Lower leg skin (tissue), 4 donors: Measurements from ENCODE around the gene PTRHD1. TPM values are rescaled to one million over a fixed set of nuclear protein-coding genes. Genes with fewer than 3 reads are reported as not detected.

ENCODE experiments used
- DNase-seq, 2 donors: peaks; one replicate each; pipeline ENCODE4 v3.0.0-alpha.2; 2019; ENCODE audit warnings: low spot score in 2 of 2
- H3K4me3 ChIP-seq: fragments of 200-600 bp; sonication (generic); 2 replicates; pipeline ENCODE4 v1.5.1; 2017; ENCODE audit warnings: mild to moderate bottlenecking, low read depth; ENCODE audit not compliant: poor library complexity, severe bottlenecking
- CTCF ChIP-seq, 3 donors: fragments of 450-650 bp; IDR thresholded peaks; one replicate each; pipeline ENCODE4 v1.5.1; 2016; ENCODE audit warnings: antibody characterized with exemption in 3 of 3, mild to moderate bottlenecking in 3 of 3, moderate library complexity in 2 of 3
- POLR2A ChIP-seq, 2 donors: fragments of 450-650 bp; IDR thresholded peaks; one replicate each; pipeline ENCODE4 v1.6.1; 2016 to 2017; ENCODE audit warnings: antibody characterized with exemption in 2 of 2, mild to moderate bottlenecking in 1 of 2, moderate library complexity in 1 of 2
- WGBS, 2 donors: methylation state at CpG; one replicate each; pipeline ENCODE4 v1.1.5; 2018; 5-methylcytosine and 5-hydroxymethylcytosine counted together
- intact Hi-C: fragments of 100-400 bp; cut with DNase I; formaldehyde crosslinking; loops from one replicate; pipeline ENCODE4 v1.15.0; 2023; ENCODE audit warnings: low total_unique reads
- total RNA-seq, 4 donors: library from RNA; depleted of rRNA; stranded (reverse); fragments of >200 nt; gene quantifications; one replicate each; pipeline ENCODE4 v1.1.0, GENCODE V29; 2016

Gene PTRHD1
- total RNA-seq, 4 donors from 2014 or later: 13.6 to 39.7 (median 30.2) TPM

GRCh38 chr2:24834733-24835395 lies 41.7 kb upstream of the PTRHD1 start:
- TF ChIP-seq POLR2A (IDR thresholded peaks at IDR 0.05): no peak
- 89 to 95% methylated on average over 19 to 20 of the region's 20 CpGs for WGBS, 2 donors
- intact Hi-C loops: no loop called here
- no peak for DNase-seq
- H3K4me3 ChIP-seq: no peak overlapping the region

GRCh38 chr2:24833821-24834732 lies 40.9 kb upstream of the PTRHD1 start:
- TF ChIP-seq CTCF (IDR thresholded peaks at IDR 0.05) (no peak), POLR2A (IDR thresholded peaks at IDR 0.05) (no peak)
- no peak for DNase-seq
- no peak overlapping the region for H3K4me3 ChIP-seq
- WGBS, 2 donors: 89 to 95% methylated on average over 30 to 31 of the region's 32 CpGs
- intact Hi-C loops: no loop called here

- TF ChIP-seq POLR2A (IDR thresholded peaks at IDR 0.05) (no peak), CTCF (IDR thresholded peaks at IDR 0.05) (no peak)
- H3K4me3 ChIP-seq: no peak overlapping the region
- intact Hi-C loops: no loop called here
- WGBS, 2 donors: 92 to 93% methylated on average over 22 of the region's 22 CpGs
- no peak for DNase-seq
Observed at GRCh38 chr2:24832931-24833701, 39.9 kb upstream of the PTRHD1 start.

GRCh38 chr2:24832521-24832920 lies 39.3 kb upstream of the PTRHD1 start:
- TF ChIP-seq CTCF (IDR thresholded peaks at IDR 0.05) (no peak), POLR2A (IDR thresholded peaks at IDR 0.05) (no peak)
- 72 to 74% methylated on average over 9 of the region's 9 CpGs for WGBS, 2 donors
- no peak for DNase-seq
- H3K4me3 ChIP-seq: no peak overlapping the region
- intact Hi-C loops: no loop called here

- intact Hi-C loops: no loop called here
Observed at GRCh38 chr2:24832073-24832461, 38.9 kb upstream of the PTRHD1 start.

More at GRCh38 chr2:24832073-24832461, 38.9 kb upstream of the PTRHD1 start:
- TF ChIP-seq CTCF (IDR thresholded peaks at IDR 0.05): no peak
- TF ChIP-seq POLR2A (IDR thresholded peaks at IDR 0.05): no peak
- 71 to 72% methylated on average over 12 to 13 of the region's 14 CpGs for WGBS, 2 donors
- H3K4me3 ChIP-seq: no peak overlapping the region
- no peak for DNase-seq
